ENCODE results near the gene FARS2.

Gene FARS2

DNA sequence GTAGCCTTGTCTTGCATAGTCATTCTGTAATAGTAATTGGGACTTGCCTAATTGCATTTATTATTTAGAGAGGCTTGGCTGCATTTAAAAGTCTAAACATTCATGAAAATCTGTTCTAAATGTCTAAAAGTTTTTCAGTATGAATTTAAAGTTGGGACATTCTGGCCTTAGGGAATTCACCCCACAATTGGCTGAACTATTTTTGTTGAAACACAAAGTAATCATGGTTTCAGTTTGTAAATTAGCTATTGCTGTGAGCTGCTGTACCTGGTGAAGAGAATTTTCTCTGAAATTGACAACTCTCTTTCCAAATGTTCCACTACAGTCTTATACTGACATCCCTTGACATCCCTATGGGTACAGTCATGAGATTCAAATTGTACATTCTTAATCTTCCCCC is 253.0 kb downstream of the FARS2 start:
- no peak for DNase-seq

DNA sequence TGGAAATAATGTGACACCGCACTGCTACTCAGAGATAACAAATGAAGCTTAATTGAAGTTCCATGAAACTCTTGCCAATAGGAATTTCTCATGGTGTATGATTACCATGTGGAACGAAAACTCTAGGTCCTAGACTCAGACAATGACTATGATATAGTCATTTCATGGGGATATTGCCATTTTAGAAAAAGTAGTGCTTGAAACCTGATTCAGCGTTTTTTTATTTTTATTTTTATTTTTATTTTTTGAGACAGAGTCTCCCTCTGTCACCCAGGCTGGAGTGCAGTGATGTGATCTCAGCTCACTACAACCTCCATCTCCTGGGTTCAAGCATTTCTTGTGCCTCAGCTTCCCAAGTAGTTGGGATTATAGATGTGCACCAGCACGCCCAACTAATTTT is 253.9 kb downstream of the FARS2 start:
- DNase-seq: no peak

DNA sequence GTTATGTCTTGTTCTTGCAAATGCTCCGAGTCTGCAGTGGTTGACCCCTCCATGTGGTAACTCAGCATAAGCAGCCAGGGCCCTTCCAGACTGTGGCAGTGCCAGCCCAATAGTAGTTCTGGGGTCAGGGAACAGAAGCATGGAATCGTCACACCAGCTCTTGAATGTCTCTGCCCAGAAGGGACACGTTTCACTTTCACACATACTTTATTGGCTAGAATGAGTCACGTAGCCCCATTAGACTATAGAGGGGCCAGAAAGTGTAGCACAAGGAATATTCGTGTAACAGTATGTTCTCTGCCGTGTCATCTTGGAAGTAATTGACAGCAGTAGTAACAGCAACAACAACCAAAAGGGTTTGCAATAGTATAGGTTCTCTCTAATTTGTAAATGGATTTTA is 254.7 kb downstream of the FARS2 start:
- no peak for DNase-seq

DNA sequence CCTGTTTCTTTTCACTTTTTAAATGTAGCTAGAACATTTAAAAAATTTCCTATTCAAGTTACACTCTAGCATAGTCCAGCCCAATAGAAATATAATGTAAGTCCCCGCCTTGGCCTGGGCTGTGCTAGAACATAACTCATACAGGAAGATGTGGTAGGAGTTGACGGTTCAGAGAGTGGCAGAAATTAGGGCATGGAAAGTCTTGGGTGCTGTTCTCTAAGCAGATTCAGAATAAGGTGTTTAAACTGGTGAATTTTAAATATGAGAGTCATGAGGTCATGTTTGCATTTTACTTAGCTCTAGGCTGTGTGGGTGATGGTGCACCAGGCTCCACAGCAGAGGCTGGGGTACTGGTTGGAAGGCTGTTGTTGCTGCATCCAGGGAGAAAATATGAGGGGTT is 256.5 kb downstream of the FARS2 start:
- DNase-seq: no peak

DNA sequence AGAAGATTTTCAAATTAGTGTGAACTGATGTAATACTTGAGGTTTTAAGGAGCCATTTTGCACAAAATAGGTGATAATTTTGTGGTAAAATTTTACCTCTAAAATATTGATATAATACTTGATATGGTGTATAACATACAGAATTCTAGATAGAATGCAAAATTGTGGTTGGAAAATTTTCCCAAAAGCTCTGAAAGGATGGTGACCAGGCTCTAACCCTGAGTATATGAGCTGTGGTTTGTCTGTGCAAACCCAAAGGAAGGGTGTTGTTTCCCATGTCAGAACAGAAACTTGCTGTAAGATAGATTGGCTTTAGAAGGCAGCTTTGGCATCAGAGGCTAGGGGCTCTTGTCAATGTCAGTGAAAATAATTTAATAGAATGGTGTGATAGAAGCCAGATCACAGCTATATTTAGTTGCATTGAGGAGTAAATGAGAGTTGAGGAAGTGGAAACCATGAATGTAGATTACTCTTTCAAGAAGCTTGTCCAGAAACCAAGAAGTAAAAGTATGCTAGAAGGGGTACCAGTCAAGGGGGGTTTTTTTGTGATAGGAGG is 257.7 kb downstream of the FARS2 start:
- no peak for DNase-seq

DNA sequence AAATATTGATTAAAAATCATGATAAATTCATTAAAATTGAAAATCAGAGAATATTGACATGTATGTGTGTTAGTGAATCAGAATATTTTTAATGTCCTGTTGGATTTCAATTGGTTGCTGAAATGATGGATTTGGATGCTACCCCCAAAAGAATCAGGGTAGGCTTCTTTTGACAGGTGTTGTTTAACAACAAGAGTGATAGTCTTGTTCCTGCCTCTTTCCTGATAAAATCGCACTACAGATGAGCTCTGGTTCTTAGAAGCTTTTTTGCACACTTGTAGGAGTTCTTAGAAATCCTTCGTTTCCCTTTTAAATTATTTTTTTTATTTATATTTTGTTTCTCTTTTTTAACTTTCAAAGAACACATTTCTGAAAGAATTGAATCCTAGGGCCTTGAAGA is 259.5 kb downstream of the FARS2 start:
- no peak for DNase-seq

DNA sequence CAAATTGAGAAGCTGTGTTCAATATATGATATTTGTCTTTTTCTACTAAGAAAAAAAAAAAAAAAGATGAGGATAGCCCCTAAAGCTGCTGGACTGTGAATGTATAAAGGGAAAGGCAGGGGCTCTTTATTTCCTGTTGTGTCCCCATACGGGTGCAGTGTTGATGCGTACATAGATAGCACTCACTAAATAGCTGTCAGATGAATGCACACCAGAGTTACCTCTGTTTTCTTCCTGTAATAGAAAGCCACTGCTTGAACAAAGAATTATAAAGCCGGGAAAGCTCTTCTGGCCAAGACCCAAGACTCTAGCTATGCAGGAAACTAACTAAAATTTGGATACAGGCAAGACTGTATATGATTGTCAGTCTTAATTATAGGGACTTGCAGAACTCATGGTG is 260.0 kb downstream of the FARS2 start:
- DNase-seq: no peak

DNA sequence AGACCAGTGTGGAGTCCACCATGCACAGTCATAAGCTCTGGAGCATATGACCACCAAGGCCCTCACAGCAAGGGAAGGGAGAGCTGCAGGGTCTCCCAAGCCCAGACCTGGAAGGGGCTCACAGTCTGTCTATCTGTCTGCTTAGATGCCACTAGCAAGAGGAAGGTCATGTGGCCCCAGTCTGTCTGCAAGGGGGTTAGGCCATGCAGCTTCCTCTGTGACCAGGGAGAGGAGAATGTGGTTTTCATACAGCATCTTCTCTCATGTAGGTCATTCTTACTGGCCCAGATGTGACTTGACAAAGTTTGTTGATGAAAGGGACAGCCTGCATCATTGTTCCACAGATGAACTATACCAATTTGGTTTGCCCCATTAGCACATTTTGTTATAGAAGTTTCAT is 260.8 kb downstream of the FARS2 start:
- no peak for DNase-seq

DNA sequence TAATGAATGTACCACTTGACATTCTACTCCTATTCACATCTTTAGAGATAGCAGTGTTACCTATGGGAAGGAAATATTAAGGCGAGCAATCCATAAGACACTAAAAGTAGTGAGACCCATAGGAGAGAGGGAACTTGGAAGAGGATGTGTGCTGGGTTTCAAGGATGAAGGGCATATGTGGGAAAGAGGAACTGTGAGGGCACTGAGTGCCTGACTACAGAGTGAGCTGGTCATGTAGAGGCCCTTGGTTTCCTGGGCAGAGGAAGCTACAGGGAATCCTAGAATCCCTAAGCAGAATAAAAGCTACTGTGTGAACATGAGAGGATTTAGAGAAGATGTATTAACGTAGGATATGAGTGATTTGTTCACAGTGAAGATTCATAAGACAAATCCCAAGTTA is 262.8 kb downstream of the FARS2 start:
- no peak for DNase-seq

DNA sequence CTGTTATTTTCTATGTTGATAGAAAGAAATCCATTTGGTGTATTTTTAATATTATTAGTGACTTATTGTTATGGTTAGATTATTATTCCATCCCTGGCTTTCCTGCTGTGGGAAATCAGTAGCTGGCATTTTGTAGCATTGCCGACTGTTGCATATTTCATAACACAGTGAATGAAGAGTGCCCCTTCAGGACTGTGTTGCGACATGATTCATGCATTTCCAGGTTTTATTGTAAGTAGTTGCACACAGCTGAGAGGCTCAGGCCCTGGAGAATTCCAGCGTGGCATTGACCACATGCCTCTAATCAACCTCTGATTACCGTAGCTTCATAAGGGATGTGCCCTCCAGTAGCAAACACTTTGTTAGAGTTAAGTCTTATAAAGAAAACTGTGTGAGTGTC is 263.9 kb downstream of the FARS2 start:
- peak; percentile 83 for DNase-seq

DNA sequence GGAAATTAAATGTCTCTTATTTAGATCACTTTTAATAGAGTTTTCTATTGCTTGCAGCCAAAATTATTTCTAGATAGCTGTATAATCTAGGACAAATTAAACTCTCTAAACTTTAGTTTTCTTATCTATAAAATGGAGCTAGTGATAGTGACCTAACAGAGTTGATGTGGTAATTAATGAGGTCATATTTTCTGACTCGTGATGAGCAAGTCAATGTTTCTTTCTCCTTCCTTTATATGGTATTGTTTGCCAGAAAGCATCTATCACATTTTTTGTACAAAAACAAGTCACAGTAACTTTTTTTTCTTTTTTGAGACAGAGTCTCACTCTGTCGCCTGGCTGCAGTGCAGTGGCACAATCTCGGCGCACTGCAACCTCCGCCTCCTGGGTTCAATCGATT is 267.7 kb downstream of the FARS2 start:
- DNase-seq: no peak

DNA sequence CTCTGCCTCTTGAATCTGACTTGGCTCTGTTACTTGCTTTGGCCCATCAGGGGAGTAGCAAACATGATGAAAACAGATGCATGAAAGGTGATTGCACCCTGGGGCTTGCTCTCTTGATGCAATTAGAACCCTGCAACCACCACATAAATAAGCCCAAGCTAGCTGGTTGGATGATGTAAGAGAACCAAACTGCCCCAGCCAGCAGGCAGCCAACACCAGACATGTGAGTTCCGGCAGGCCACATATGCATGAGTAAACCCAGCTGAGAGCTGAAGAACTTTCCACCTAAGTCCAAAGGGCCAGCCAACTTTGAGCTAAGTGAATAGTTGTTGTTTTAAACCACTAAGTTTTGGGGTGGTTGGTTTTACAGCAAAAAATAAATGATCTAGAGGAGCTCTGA is 268.4 kb downstream of the FARS2 start:
- DNase-seq: peak; percentile 34

DNA sequence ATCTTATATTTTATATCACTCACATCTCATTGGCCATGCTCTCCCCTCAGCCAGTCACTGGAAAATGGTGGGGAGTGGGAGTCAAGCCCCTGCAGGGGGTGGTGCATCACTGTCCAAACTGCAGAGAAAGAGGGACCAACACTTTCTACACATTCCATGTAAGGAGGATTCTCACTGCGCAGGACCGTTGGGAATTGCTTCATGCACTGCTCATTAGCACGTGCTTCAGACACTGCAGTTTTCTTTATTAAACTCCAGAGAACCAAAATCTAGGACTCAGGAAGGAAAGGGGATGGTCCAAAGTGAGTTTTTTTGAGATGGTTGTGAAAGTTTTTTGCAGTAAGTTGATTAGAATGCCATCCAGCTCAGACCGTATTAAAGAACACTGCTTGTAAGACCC is 269.8 kb downstream of the FARS2 start:
- no peak for DNase-seq

DNA sequence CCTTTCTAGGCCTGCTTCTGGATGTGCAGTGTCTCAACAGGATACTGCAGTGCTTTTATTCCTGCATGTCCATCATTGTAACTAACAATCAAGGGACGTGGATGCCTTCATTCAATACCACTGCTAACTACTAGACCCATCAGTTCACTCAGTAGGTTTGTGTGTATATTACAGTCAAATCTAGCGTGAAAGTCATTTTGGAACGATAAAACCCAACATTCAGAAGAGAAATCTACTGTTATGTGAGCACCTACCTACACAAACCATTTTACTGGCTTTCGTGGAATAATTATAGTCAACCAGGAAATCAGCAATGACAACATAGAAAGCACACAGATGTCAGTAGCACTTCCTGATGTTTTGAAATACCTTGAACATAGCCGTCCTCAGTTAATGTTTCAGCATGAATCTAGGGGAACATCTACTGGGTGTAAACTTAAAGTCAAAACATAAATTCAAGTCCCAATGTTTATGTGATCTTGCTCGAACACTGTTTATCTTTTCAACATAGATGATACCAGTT is 270.6 kb downstream of the FARS2 start:
- no peak for DNase-seq

DNA sequence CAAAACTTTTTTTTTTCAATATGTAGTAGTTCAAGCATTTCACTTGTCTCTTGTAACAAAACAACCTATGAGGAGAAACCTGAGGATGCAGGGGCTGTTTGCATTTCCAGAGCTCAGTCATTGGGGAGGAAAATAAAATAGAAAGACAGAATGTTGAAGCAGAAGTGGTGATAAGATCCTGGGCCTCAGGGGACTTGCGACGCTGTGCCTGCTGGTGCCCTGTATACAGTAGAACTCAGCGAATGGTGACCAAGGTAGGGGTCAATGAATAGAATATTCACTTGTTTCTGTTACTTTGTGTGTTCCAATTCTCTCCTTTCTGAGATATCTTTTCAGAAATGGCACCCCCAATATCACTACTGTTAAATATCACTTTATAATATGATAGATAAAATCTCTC is 271.6 kb downstream of the FARS2 start:
- no peak for DNase-seq

DNA sequence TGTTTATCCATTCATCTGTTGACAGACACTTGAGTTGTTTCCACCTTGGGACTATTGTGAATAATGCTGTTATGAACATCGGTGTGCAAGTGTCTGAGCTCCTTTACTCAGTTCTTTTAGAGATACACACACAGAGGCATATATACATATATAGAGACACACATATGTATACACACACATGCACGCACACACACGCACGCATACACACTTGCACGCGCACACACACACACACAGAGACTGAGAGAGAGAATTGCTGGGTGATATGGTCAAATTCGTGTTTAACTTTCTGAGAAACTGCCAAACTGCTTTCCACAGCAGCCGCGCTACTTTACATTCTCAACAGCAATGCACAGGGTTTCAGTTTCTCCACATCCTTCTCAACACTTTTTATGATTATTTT is 273.3 kb downstream of the FARS2 start:
- no peak for DNase-seq

DNA sequence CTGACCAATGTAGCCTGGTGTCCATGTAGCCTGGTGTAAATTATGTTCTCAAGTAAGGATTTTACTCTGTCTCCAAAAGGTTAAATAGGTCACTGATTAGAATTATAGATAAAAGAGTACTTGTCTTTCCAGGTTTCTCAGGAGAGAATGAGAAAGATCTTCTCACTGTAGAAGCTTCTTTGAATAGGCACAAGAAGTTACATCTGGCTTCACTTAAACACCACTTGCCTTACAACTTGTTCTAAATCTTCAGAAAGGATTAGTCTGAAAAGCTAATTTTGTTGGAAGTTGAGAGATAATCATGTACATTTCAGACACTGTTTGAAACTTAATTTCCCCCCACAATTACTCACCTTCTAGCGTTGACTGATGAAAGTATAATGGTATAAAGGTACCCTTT is 275.3 kb downstream of the FARS2 start:
- DNase-seq: no peak

DNA sequence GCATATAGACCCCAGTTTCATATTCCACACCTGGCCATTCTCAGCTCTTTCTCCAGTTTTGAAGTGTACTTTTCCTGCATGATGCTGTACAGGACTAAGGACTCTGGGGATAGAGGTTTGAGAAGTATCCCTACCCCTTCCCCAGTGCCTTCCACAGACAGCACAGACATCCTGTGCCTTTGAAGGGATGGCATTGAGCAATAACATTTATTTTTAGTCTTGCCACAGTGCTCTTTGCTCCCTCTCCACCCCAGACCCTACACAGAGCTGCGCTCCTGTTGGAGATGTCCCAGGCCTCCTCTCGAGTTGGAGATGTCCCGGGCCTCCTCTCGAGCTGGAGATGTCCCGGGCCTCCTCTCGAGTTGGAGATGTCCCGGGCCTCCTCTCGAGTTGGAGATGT is 275.8 kb downstream of the FARS2 start:
- no peak for DNase-seq

DNA sequence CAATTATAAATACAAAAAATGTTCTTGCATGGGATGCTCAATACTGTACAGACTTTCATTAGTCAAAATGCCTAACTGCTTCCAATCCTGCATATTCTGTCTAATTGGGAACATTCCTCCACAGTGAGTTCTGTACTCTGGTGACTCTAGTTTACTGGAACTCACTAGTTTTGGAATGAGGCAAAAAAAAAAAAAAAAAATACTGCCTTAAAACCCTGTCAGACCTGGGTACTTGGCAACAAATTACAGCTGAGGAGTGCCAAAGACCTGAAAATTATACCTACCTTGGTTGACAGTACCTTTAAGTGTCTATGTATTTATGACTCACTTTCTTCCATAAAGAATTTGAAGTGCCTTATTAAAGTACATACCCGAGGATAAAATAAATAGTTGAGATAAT is 276.7 kb downstream of the FARS2 start:
- DNase-seq: peak; percentile 79

DNA sequence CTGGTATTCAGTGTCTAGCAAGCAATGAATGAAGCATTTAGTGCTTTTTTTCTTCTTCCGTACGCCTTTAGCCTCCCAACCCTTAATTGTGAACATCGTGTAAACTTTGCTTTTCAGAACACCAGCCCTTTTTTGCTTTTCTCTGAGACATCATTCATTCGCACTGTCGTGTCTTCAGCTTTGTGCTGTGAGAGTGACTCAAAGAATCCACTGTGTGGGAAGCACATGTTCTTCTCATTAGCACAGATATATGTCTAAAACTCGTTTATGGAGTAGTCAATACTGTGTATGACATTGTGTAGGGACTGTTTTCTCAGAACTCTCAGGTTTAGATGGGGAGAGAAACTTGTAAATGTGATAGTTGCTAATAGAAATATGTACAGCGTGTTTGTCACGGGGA is 279.1 kb downstream of the FARS2 start:
- DNase-seq: peak; percentile 65

DNA sequence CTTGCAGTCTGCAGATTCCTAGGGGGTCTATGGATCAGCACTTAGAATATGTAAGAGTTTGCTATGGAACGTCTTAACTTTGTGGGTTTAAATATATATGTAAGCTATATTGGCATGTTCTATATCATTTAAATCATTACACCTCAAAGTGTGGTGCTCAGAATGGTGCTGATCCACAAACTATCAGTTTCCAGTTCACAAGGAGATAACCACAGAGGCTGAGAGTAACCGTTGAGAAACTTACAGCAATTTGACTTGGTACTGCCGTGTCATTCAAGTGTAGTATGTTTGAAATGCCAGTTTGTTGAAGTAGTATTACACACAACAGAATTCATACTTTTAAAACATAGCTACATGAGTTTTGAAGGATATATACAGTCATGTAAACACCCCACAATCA is 279.7 kb downstream of the FARS2 start:
- no peak for DNase-seq

DNA sequence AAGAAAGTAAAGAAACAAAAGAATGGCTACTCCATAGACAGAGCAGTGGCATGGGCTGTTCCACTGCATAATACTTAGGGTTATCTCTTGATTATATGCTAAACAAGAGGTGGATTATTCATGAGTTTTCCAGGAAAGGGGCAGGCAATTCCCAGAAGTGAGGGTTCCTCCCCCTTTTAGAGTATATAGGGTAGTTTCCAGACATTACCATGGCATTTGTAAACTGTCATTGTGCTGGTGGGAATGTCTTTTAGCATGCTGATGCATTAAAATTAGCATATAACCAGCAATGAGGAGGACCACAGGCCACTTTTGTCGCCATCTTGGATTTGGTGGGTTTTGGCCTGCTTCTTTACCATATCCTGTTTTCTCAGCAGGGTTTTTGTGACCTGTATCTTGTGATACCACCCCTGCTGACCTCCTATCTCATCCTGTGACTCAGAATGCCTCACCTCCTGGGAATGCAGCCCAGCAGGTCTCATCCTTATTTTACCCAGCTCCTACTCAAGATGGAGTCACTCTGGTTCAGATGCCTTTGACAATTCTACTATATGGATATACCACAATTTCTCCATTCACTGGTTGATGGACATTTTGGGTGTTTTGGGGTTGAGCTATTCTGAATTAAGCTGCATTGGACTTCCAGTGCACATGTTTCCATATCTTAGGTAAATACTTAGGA is 280.6 kb downstream of the FARS2 start:
- DNase-seq: peak; percentile 34

DNA sequence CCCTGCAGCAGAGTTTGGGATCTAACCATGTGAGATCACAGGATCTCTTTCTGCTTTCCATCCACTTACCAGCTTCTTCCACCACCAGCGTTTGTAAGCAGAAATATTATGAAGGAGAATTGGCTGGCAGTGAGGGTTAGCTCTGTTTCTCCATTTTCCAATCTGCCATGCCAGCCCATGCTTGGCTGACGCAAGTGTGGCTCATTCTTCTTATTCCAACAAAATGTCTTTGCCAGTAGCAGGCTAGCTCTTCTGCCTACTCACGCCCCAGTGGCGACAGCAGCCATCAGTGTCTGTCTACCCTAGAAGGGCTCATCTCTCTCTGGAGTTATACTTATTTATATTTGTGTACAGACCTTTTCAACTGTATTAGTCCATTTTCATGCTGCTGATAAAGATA is 286.2 kb downstream of the FARS2 start:
- DNase-seq: no peak

DNA sequence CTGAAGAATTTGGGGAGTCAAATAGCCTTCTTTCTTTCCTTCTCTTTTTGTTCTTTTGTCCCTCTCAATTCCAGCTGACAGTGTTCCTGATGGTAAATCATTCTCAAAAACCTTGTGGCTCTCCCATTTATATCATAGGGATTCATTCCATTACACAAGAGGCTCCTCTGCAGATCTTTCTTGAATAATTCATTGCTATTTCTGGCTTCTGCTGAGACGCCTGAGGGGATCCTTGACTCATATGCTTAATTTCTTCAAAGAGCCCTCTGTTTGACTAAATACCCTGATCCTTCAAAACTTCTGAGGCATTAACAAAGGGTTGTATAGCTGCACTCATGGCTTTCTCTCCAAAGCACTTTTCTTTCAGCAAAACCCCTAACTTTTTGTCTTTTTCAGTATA is 289.3 kb downstream of the FARS2 start:
- DNase-seq: no peak

DNA sequence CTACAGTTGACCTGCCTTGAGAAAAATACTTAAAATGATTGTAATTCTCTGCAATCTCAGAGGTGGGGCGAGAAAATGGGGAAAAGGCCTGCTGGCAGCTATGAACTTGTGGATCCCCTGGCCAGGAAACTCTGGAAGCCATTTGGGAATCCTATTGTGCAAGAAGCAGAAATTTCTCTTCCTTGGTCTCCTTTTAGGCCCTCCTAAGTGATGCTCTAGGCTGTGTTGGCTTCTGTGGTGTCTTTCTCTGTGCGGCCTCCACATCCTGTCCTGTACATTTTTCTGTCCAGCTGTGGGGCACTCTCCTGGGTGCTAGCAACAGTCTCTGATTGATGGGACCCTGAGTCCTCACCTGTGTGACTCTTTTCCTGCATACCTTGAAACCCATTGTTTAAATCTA is 290.9 kb downstream of the FARS2 start:
- DNase-seq: peak; percentile 25

Data from fibroblast of upper back skin (primary cell).